Esophagus mucosa (tissue), 1 donor: Measurements from ENCODE around the gene RBM19. TPM values are rescaled to one million over a fixed set of nuclear protein-coding genes. Genes with fewer than 3 reads are reported as not detected.

ENCODE experiments used
- ATAC-seq: fragments of 200-7000 bp; cut with Tn5 transposase; one replicate; pipeline ENCODE4 v1.9.1; 2020
- total RNA-seq: library from RNA; stranded (reverse); gene quantifications from one replicate; pipeline ENCODE4 v1.2.4, GENCODE V29; 2023
- donor health status: DM: yes; HTN: yes; CAD: no.

RBM19 gene
- total RNA-seq, 1 donor from 2014 or later: 21.7 TPM

- ATAC-seq: no peak
Measured at GRCh38 chr12:113852695-113853490, 113.2 kb downstream of the RBM19 start.

- ATAC-seq: no peak
Measured at GRCh38 chr12:113852264-113852663, 113.9 kb downstream of the RBM19 start.

- ATAC-seq: no peak
Measured at GRCh38 chr12:113850309-113851056, 115.6 kb downstream of the RBM19 start.

- no peak for ATAC-seq
Measured at GRCh38 chr12:113847856-113848255, 118.3 kb downstream of the RBM19 start.

- ATAC-seq: no peak
Measured at GRCh38 chr12:113846883-113847755, 119.0 kb downstream of the RBM19 start.

- no peak for ATAC-seq
Measured at GRCh38 chr12:113845900-113846674, 120.0 kb downstream of the RBM19 start.

- no peak for ATAC-seq
Measured at GRCh38 chr12:113844495-113845210, 121.5 kb downstream of the RBM19 start.

GRCh38 chr12:113842699-113843098 lies 123.4 kb downstream of the RBM19 start:
- ATAC-seq: no peak

- ATAC-seq: no peak
Measured at GRCh38 chr12:113841786-113842185, 124.3 kb downstream of the RBM19 start.

- ATAC-seq: no peak
Measured at GRCh38 chr12:113840401-113841042, 125.6 kb downstream of the RBM19 start.

- no peak for ATAC-seq
Measured at GRCh38 chr12:113838896-113839295, 127.2 kb downstream of the RBM19 start.

GRCh38 chr12:113837528-113838296 lies 128.4 kb downstream of the RBM19 start:
- no peak for ATAC-seq

GRCh38 chr12:113837084-113837483 lies 129.0 kb downstream of the RBM19 start:
- no peak for ATAC-seq

- ATAC-seq: no peak
Measured at GRCh38 chr12:113835896-113836295, 130.2 kb downstream of the RBM19 start.

GRCh38 chr12:113835433-113835832 lies 130.7 kb downstream of the RBM19 start:
- no peak for ATAC-seq

- ATAC-seq: no peak
Measured at GRCh38 chr12:113833422-113833821, 132.7 kb downstream of the RBM19 start.

GRCh38 chr12:113831476-113831875 lies 134.6 kb downstream of the RBM19 start:
- ATAC-seq: no peak

GRCh38 chr12:113831016-113831415 lies 135.1 kb downstream of the RBM19 start:
- ATAC-seq: no peak

GRCh38 chr12:113829212-113829611 lies 136.9 kb downstream of the RBM19 start:
- ATAC-seq: no peak

- no peak for ATAC-seq
Measured at GRCh38 chr12:113827539-113828114, 138.5 kb downstream of the RBM19 start.
